Measurements from ENCODE around the gene CCDC39. TPM values are rescaled to one million over a fixed set of nuclear protein-coding genes. Genes with fewer than 3 reads are reported as not detected.

Gene CCDC39
- total RNA-seq, 1 donor from 2014 or later, result not detected

DNA sequence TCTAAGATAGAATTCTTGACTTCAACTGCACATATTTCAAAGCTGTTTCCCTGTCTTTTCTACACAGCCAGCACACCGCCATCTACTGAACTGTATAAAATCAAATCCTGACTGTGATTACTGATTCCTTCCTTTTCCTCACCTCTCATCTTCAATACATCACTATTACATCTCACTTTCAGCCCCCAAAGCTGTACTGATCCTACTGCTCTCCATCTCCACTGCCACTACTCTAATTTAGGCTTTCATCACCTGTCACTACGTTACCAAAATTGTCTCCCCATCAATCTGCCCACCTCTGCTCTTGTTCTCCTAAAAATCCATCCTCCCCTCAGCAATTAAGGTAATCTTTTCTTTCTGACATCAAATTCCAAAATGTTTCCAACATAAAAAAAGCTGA lies 4.5 kb upstream of the CCDC39 start:
- DNase-seq (ENCODE audit: low spot score in 2 of 2, unreplicated experiment in 2 of 2), result no peak
- no peaks in the 10 kb centered on the region for H3K36me3 Mint-ChIP-seq
- no peak overlapping the region for H3K4me3 Mint-ChIP-seq
- peaks cover 11% of the 10 kb centered on the region for H3K4me1 Mint-ChIP-seq
- TF ChIP-seq, protein P1, sequence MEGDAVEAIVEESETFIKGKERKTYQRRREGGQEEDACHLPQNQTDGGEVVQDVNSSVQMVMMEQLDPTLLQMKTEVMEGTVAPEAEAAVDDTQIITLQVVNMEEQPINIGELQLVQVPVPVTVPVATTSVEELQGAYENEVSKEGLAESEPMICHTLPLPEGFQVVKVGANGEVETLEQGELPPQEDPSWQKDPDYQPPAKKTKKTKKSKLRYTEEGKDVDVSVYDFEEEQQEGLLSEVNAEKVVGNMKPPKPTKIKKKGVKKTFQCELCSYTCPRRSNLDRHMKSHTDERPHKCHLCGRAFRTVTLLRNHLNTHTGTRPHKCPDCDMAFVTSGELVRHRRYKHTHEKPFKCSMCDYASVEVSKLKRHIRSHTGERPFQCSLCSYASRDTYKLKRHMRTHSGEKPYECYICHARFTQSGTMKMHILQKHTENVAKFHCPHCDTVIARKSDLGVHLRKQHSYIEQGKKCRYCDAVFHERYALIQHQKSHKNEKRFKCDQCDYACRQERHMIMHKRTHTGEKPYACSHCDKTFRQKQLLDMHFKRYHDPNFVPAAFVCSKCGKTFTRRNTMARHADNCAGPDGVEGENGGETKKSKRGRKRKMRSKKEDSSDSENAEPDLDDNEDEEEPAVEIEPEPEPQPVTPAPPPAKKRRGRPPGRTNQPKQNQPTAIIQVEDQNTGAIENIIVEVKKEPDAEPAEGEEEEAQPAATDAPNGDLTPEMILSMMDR (IDR thresholded peaks at IDR 0.05; ENCODE audit: unreplicated experiment), result no peak
- H3K27me3 Mint-ChIP-seq (ENCODE audit: low read depth), result peaks cover 40% of the 10 kb centered on the region
- peaks cover 2% of the 10 kb centered on the region for H3K9me3 Mint-ChIP-seq
- no peak overlapping the region for H3K27ac Mint-ChIP-seq

DNA sequence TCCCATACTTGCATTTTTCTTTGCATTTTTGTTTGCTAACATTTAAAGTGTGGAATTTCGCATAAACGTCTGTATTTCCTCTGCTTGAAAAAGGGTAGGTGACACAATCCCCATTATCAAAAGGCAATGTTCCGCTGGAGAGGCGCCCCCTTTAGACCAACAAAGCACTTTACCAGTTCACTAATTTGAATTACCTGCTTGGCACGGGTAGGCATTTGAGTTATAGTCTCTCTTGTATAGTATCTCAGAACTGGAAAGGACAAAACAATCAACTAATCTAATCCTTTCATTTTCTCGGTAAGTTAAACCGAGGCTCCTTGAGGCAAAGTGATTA lies 775 bp upstream of the CCDC39 start:
- Mint-ChIP-seq H3K27ac (peak overlapping the region; percentile 95), H3K9me3 (no peaks in the 10 kb centered on the region), H3K4me3 (peak overlapping the region; percentile 89), H3K4me1 (peaks cover 14% of the 10 kb centered on the region), H3K36me3 (no peaks in the 10 kb centered on the region), H3K27me3 (ENCODE audit: low read depth) (peaks cover 46% of the 10 kb centered on the region)
- TF ChIP-seq, protein P1 (IDR thresholded peaks at IDR 0.05; ENCODE audit: unreplicated experiment), result peak; percentile 14
- no peak for DNase-seq (ENCODE audit: low spot score in 2 of 2, unreplicated experiment in 2 of 2)

DNA sequence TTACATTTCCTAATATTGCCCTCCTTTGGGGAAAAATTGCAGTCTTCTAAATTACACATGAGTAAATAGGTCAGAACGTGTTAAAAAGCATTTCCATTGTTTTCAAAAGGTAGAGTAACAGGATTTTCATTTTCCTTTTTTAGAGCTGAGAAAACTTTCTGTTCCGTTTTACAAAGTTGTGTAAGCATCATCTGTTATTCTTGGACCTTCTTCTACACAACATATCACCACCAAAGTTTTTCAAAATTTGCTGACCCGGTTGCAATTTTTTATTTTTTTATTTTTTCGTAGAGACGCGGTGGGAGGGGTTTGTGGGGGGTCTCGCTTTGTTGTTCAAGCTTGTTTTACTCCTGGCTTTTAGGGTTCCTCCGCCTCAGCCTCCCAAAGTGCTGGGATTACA lies 1.1 kb downstream of the CCDC39 start:
- H3K27ac Mint-ChIP-seq, result no peak overlapping the region
- TF ChIP-seq, protein P1 (IDR thresholded peaks at IDR 0.05; ENCODE audit: unreplicated experiment), result no peak
- no peak for DNase-seq (ENCODE audit: low spot score in 2 of 2, unreplicated experiment in 2 of 2)
- no peaks in the 10 kb centered on the region for H3K36me3 Mint-ChIP-seq
- no peaks in the 10 kb centered on the region for H3K9me3 Mint-ChIP-seq
- peaks cover 14% of the 10 kb centered on the region for H3K4me1 Mint-ChIP-seq
- H3K4me3 Mint-ChIP-seq, result no peak overlapping the region
- peaks cover 42% of the 10 kb centered on the region for H3K27me3 Mint-ChIP-seq (ENCODE audit: low read depth)

DNA sequence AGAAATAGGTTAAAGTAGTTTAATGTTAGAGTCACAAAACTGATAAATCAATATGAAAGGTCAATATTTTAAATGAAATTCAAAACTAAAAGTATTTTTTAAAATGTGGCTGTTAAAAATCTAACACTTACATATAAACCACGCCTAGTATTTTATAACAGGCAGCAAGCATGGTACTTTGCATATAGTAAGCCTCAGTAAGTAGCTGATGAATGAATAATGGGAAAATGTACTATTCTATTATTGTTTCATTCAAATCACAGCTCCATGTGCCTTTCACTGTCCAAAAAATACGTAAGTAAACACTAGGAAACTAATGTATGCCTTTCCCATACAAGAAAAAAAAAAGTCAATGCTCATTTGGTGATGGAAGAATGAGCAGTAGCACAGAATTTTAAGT lies 17.8 kb downstream of the CCDC39 start:
- no peak for DNase-seq (ENCODE audit: low spot score in 2 of 2, unreplicated experiment in 2 of 2)
- Mint-ChIP-seq H3K27ac (no peak overlapping the region), H3K36me3 (no peaks in the 10 kb centered on the region), H3K9me3 (no peaks in the 10 kb centered on the region), H3K27me3 (ENCODE audit: low read depth) (peaks cover 6% of the 10 kb centered on the region), H3K4me1 (no peaks in the 10 kb centered on the region), H3K4me3 (no peak overlapping the region)
- TF ChIP-seq, protein P1 (IDR thresholded peaks at IDR 0.05; ENCODE audit: unreplicated experiment), result no peak

DNA sequence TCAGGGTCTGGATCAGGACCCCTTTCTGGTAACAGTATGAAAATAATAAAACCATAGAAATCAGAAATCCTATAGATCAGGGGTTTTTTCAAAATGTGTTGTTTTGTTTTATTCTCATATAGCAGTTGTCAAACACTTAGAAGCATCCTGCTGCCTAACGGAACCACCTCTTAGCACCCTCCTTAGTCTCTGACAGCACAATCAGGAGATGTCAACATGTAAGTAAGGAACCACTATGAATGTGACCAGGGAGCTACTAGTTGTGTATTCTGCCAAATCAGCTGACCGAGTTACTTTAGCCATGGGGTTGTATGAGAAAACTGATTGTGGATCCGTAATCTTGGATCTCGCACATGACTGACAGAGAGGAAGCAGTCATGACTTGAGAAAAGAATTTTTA lies 22.2 kb downstream of the CCDC39 start:
- H3K9me3 Mint-ChIP-seq, result no peaks in the 10 kb centered on the region
- no peak for DNase-seq (ENCODE audit: low spot score in 2 of 2, unreplicated experiment in 2 of 2)
- no peak overlapping the region for H3K27ac Mint-ChIP-seq

More for the DNA sequence above, 22.2 kb downstream of the CCDC39 start:
- Mint-ChIP-seq H3K36me3 (no peaks in the 10 kb centered on the region), H3K4me1 (no peaks in the 10 kb centered on the region), H3K4me3 (no peak overlapping the region), H3K27me3 (ENCODE audit: low read depth) (peaks cover 17% of the 10 kb centered on the region)
- TF ChIP-seq, protein P1 (IDR thresholded peaks at IDR 0.05; ENCODE audit: unreplicated experiment), result no peak

All from mesothelial cell of epicardium (in vitro differentiated cells).